NCI-H187 treated with DMSO at 0.1 percent for 48 hours (cell line): ENCODE data around the gene TYRP1.

Experiments
- DNase-seq: peaks from one replicate; lab custom pipeline; 2025; lab: John Stamatoyannopoulos, UW

Gene TYRP1

DNA sequence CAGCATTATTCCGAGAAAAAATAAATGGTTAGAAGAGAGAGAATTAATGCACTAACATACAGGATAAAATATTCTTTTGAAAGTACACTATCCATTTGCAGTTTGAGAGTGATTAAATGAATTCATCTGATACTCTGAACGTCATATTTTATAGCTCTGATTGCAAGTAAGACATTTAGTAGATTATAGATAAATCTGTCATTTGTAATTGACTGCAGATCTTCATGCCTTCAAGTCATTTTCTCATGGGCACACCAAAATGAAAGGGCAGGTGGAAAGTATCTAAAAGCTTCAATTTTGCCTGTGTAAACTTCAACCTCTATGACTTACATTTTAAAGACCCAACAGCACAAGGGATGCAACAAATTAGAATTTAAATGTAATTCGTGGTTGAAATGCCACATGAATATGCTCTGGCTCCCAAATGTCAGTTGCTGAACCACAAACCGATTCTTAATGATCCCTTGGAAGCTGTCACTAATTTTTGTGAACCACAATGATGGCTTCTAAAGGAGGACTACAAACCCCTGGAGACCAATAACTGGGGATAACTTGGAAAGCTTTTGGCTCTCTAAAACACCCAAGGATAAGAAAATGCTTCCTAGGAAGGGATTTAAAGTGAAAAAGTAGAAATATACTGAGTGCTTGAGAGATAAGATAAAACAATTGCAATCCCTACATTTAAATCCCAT lies 3.9 kb downstream of the TYRP1 start:
- no peak for DNase-seq

DNA sequence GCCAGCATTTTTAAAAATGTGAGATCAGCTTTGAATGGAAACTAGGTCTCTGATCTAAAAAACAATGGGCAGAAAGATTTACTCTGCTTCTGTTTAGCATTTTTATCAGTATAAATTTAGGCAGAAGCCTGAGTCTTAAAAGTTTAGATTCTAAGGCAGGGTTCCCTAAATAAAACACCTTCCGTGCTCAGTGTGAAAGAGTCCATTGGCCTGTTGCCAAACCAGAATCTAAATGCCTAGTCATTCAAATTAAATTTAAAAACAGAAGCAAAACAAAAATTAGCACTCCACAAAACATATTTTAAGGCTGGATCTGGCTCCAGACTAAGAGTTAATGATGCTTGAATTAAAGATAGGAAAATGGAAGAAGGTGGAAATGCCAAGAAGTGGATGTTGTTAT lies 4.5 kb downstream of the TYRP1 start:
- DNase-seq: no peak

GRCh38 chr9:12698266-12698665 lies 5.1 kb downstream of the TYRP1 start:
- DNase-seq: no peak

GRCh38 chr9:12698986-12699385 lies 5.8 kb downstream of the TYRP1 start:
- DNase-seq: no peak

- no peak for DNase-seq
Measured at GRCh38 chr9:12699529-12699928, 6.3 kb downstream of the TYRP1 start.

- DNase-seq: no peak
Measured at GRCh38 chr9:12701126-12701525, 7.9 kb downstream of the TYRP1 start.

GRCh38 chr9:12702160-12702758 lies 9.1 kb downstream of the TYRP1 start:
- no peak for DNase-seq

GRCh38 chr9:12703996-12704395 lies 10.8 kb downstream of the TYRP1 start:
- no peak for DNase-seq

GRCh38 chr9:12705738-12706391 lies 12.7 kb downstream of the TYRP1 start:
- DNase-seq: no peak

DNA sequence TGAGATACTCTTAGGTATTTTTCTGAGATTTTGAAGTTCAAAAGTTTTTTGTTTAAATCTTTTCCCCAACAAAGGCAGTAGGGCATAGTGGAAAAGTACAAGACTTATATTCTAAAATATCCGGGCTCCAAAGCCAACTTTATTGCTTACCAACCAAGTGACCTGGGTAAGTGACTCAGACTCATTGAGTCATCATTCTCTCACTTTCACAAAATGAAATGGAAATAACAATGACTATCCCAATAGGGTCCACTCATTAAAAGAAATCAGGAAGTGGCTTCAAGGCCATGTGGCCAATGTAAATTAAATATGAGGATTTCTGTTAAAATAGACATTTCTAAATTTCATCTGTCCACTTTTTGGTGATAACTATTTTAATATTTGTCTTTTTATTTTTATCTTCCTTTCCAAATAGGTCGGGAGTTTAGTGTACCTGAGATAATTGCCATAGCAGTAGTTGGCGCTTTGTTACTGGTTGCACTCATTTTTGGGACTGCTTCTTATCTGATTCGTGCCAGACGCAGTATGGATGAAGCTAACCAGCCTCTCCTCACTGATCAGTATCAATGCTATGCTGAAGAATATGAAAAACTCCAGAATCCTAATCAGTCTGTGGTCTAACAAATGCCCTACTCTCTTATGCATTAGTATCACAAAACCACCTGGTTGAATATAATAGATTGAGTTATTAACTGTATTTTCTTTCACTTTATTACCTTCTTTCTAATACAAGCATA lies 15.5 kb downstream of the TYRP1 start:
- DNase-seq: no peak

DNA sequence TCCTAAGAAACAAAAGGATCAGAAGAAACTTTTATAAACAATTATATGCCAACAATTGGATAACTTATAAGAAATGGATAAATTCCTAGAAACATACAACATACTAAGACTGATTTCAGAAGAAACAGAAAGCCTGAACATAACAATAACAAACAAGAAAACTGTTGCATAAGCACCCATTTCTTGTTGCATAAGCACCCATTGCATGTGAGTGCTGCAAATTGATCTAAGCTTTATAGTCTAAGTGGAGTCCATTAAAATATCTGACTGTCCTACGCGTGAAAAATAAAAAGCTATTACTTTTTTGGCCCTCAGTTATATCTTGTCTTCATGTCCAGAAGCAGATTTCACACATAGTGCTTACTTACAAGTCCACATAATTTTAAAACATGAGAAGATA lies 19.3 kb downstream of the TYRP1 start:
- no peak for DNase-seq

GRCh38 chr9:12715268-12715667 lies 22.1 kb downstream of the TYRP1 start:
- no peak for DNase-seq

GRCh38 chr9:12716823-12717600 lies 23.8 kb downstream of the TYRP1 start:
- DNase-seq: no peak

GRCh38 chr9:12717907-12718306 lies 24.7 kb downstream of the TYRP1 start:
- DNase-seq: no peak

- no peak for DNase-seq
Measured at GRCh38 chr9:12718482-12719026, 25.4 kb downstream of the TYRP1 start.

GRCh38 chr9:12719431-12719830 lies 26.2 kb downstream of the TYRP1 start:
- DNase-seq: no peak

- DNase-seq: no peak
Measured at GRCh38 chr9:12720551-12720950, 27.4 kb downstream of the TYRP1 start.

GRCh38 chr9:12722131-12722530 lies 28.9 kb downstream of the TYRP1 start:
- DNase-seq: no peak

DNA sequence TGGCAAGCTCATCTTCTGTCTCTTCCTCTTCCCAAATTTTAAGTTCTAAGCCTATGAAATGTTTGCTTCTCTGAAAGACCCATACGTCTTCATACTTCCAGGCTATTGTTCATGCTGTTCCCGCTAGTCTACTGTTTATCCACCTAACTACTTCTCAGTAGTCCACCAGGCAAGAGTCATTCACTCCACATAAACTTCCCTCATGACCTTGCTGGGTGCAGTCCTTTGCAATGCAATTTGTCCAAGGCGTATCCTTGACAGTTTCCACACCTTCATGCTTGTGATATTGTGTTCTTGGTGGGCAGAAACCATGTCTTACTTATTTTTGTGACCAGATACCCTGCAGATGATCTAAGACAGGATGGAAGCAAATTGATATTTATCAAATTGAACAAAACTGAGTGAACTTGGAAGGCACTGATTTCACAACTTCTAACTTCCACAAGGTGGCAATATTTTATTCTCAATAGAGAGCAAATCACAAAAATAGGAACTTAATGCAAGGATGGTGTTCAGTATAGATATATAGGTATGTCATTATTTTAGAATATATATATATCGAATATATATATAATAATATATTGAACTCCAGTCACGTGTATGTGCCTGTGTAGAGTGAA lies 30.3 kb downstream of the TYRP1 start:
- DNase-seq: no peak

DNA sequence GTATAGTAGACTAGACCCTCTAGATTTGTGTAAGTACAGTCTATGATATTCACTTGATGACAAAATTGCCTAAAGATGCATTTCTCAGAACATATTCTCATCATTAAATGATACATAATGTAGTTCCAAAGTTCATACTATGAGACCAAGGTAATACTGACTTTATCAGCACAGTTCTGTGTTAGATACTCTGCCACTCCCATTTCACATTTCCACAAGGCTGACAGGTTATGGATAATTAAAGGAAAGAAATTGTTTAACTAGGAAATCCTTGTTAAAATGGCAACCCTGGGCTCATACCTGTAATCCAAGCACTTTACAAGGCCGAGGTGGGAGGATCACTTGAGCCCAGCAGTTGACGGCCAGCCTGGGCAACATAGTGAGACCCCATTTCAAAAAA lies 33.6 kb downstream of the TYRP1 start:
- DNase-seq: no peak

DNA sequence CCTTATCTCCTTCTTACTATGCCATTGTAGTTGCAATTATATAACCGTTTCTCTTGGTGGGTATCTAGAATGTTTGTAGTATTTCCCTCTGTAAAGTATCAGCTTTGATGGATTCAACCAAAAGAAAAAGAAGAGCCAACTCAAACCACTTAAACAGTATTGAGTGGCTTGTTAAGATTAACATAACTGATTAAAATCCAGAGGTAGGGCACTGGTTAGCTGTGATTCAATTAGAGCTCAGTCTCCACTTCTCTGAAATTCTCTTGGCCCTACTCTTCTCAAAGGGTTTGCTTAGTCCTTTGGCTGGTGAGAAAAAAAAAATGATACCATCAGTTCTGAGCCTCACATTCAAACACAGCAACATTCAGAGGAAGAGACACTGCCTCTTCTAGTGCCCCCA lies 37.0 kb downstream of the TYRP1 start:
- no peak for DNase-seq
